M059J (cell line): ENCODE measurements around the gene ANKRD18B. TPM values are rescaled to one million over a fixed set of nuclear protein-coding genes. Genes with fewer than 3 reads are reported as not detected.
A peak's percentile ranks its signal among the peaks of the same experiment; 100 is the strongest.
"Not testable (repeated sequence)": the region's sequence is repeated elsewhere in the genome, so short reads cannot be mapped to it uniquely, and the experiment has no call there.

ENCODE experiments used
- DNase-seq: peaks from one replicate; pipeline ENCODE4 v3.0.0-alpha.2; 2012; ENCODE audit warnings: low read depth
- total RNA-seq: library from RNA; depleted of rRNA; stranded (reverse); fragments of >200 nt; shearing (Covaris generic); gene quantifications from 2 replicates; pipeline ENCODE4 v1.2.3, GENCODE V29; 2014; rRNA removed

The ANKRD18B gene
- total RNA-seq, 1 experiment from 2014 or later = 0.42 TPM

GRCh38 chr9:33611358-33611757 lies 87.3 kb downstream of the ANKRD18B start:
- DNase-seq = no peak

GRCh38 chr9:33612410-33612809 lies 88.4 kb downstream of the ANKRD18B start:
- DNase-seq = not testable (repeated sequence)

- DNase-seq = no peak
Observed at GRCh38 chr9:33614001-33614687, 90.1 kb downstream of the ANKRD18B start.

- DNase-seq = not testable (repeated sequence)
Observed at GRCh38 chr9:33618370-33618769, 94.3 kb downstream of the ANKRD18B start.

- DNase-seq = peak; percentile 71
Observed at GRCh38 chr9:33619666-33620404, 95.8 kb downstream of the ANKRD18B start.

- peak; percentile 82 for DNase-seq
Observed at GRCh38 chr9:33620738-33621439, 96.8 kb downstream of the ANKRD18B start.

Other genes with a start within 250 kb of the ANKRD18B start
- 21.4 and 24.5 TPM in 2 replicates for gene NFX1, start 233.7 kb upstream of the ANKRD18B start, total RNA-seq
- 0.17 TPM in 1 of 2 replicates, not detected in the other for gene AQP7, start 121.7 kb upstream of the ANKRD18B start, total RNA-seq
- gene AQP3, start 76.7 kb upstream of the ANKRD18B start, total RNA-seq = 0.57 and 1.1 TPM in 2 replicates
- gene NOL6, start 50.3 kb upstream of the ANKRD18B start, total RNA-seq = 30.2 and 39.3 TPM in 2 replicates